ENCODE data around the gene RGS3. TPM values are rescaled to one million over a fixed set of nuclear protein-coding genes. Genes with fewer than 3 reads are reported as not detected.

Gene RGS3
- total and polyA plus RNA-seq, 7 experiments from 2014 or later, result 4.9 to 43.4 (median 11.6) TPM

- no peaks in the 10 kb centered on the region for H3K9me3 ChIP-seq (ENCODE audit: control insufficient read depth in 2 of 3, low read length in 3 of 3)
- DNase-seq, result no peak
- CTCF ChIA-PET, result interaction anchor here (0.6 kb wide), 1 partner anchor 1029 kb away, joined by 4 read pairs; no protein-coding TSS in a partner anchor
- H3K4me1 Mint-ChIP-seq, result peaks cover 0 to 26% (median 0%) of the 10 kb centered on the region in 7 donors
- peaks cover 0 to 7% (median 5%) of the 10 kb centered on the region in 5 donors for H3K27me3 Mint-ChIP-seq
- no peaks in the 10 kb centered on the region for H3K4me1 ChIP-seq (ENCODE audit: control insufficient read depth in 2 of 2, insufficient read depth in 2 of 2, low read length in 2 of 2)
- H3K36me3 Mint-ChIP-seq, result no peaks in the 10 kb centered on the region
- no peaks in the 10 kb centered on the region for H3K36me3 ChIP-seq (ENCODE audit: control insufficient read depth in 2 of 3, insufficient read depth in 3 of 3, low read length in 3 of 3)
- intact Hi-C loops (cut with micrococcal nuclease), result no loop called here
- ATAC-seq, result no peak
- H3K27ac ChIP-seq (ENCODE audit: low read depth, low read length), result no peak overlapping the region
- H3K4me3 ChIP-seq (ENCODE audit: low read length), result no peak overlapping the region
- no peak overlapping the region for H3K4me3 Mint-ChIP-seq
- no peaks in the 10 kb centered on the region for H3K9me3 Mint-ChIP-seq
- no peak overlapping the region for H3K27ac Mint-ChIP-seq
- no peaks in the 10 kb centered on the region for H3K27me3 ChIP-seq (ENCODE audit: control insufficient read depth in 2 of 2, insufficient read depth in 2 of 2, low read length in 2 of 2)
- POLR2A ChIA-PET, result no interaction called here
These were observed 161.2 kb downstream of the RGS3 start for GRCh38 chr9:113624721-113625120.

- no peaks in the 10 kb centered on the region for H3K9me3 ChIP-seq (ENCODE audit: control insufficient read depth in 2 of 3, low read length in 3 of 3)
- H3K4me1 ChIP-seq (ENCODE audit: control insufficient read depth in 2 of 2, insufficient read depth in 2 of 2, low read length in 2 of 2), result no peaks in the 10 kb centered on the region
- ChIA-PET CTCF (interaction anchor here (1.0 kb wide), 1 partner anchor 29 kb away, joined by 3 read pairs; no protein-coding TSS in a partner anchor), POLR2A (no interaction called here)
- H3K27ac ChIP-seq (ENCODE audit: low read depth, low read length), result no peak overlapping the region
- no peaks in the 10 kb centered on the region for H3K27me3 ChIP-seq (ENCODE audit: control insufficient read depth in 2 of 2, insufficient read depth in 2 of 2, low read length in 2 of 2)
- DNase-seq (no peak), ATAC-seq (no peak)
- peaks cover 0 to 24% (median 0%) of the 10 kb centered on the region in 7 donors for H3K4me1 Mint-ChIP-seq
- no peak overlapping the region for H3K4me3 Mint-ChIP-seq
- H3K36me3 ChIP-seq (ENCODE audit: control insufficient read depth in 2 of 3, insufficient read depth in 3 of 3, low read length in 3 of 3), result no peaks in the 10 kb centered on the region
- H3K9me3 Mint-ChIP-seq, result no peaks in the 10 kb centered on the region
- no peak overlapping the region for H3K27ac Mint-ChIP-seq
- H3K4me3 ChIP-seq (ENCODE audit: low read length), result no peak overlapping the region
- H3K27me3 Mint-ChIP-seq, result peaks cover 0 to 7% (median 5%) of the 10 kb centered on the region in 5 donors
- intact Hi-C loops (cut with micrococcal nuclease), result no loop called here
- no peaks in the 10 kb centered on the region for H3K36me3 Mint-ChIP-seq
These were observed 162.0 kb downstream of the RGS3 start for GRCh38 chr9:113625486-113625885.

GRCh38 chr9:113626735-113627495 lies 163.4 kb downstream of the RGS3 start:
- ATAC-seq, result no peak
- Histone ChIP-seq H3K36me3 (ENCODE audit: control insufficient read depth in 2 of 3, insufficient read depth in 3 of 3, low read length in 3 of 3) (no peaks in the 10 kb centered on the region), H3K27ac (ENCODE audit: low read depth, low read length) (no peak overlapping the region), H3K4me1 (ENCODE audit: control insufficient read depth in 2 of 2, insufficient read depth in 2 of 2, low read length in 2 of 2) (no peaks in the 10 kb centered on the region), H3K9me3 (ENCODE audit: control insufficient read depth in 2 of 3, low read length in 3 of 3) (no peaks in the 10 kb centered on the region), H3K27me3 (ENCODE audit: control insufficient read depth in 2 of 2, insufficient read depth in 2 of 2, low read length in 2 of 2) (no peaks in the 10 kb centered on the region), H3K4me3 (ENCODE audit: low read length) (no peak overlapping the region)
- Mint-ChIP-seq H3K4me1 (peaks cover 0 to 16% (median 0%) of the 10 kb centered on the region in 7 donors), H3K27ac (peak overlapping the region in 1 of 9 donors; percentile 21), H3K27me3 (peaks cover 0 to 9% (median 5%) of the 10 kb centered on the region in 5 donors), H3K9me3 (no peaks in the 10 kb centered on the region), H3K36me3 (no peaks in the 10 kb centered on the region), H3K4me3 (no peak overlapping the region)
- CTCF ChIA-PET, result interaction anchor here (1.0 kb wide), 1 partner anchor 28 kb away, joined by 3 read pairs; no protein-coding TSS in a partner anchor
- intact Hi-C loops (cut with micrococcal nuclease), result no loop called here
- no peak for DNase-seq
- POLR2A ChIA-PET, result no interaction called here

- H3K27me3 Mint-ChIP-seq, result peaks cover 0 to 18% (median 5%) of the 10 kb centered on the region in 5 donors
- POLR2A ChIA-PET, result no interaction called here
These were observed 165.1 kb downstream of the RGS3 start for GRCh38 chr9:113628621-113629020.

GRCh38 chr9:113630386-113631136 lies 167.0 kb downstream of the RGS3 start:
- POLR2A ChIA-PET, result interaction anchor here (0.5 to 1.0 kb wide), 2 partner anchors 42 to 198 kb away, joined by 3 read pairs; no protein-coding TSS in a partner anchor
- H3K27me3 Mint-ChIP-seq, result peaks cover 0 to 26% (median 5%) of the 10 kb centered on the region in 5 donors
- no peaks in the 10 kb centered on the region for H3K4me1 ChIP-seq (ENCODE audit: control insufficient read depth in 2 of 2, insufficient read depth in 2 of 2, low read length in 2 of 2)
- no peak overlapping the region for H3K4me3 ChIP-seq (ENCODE audit: low read length)
- H3K4me3 Mint-ChIP-seq, result no peak overlapping the region
- H3K27ac Mint-ChIP-seq, result no peak overlapping the region
- DNase-seq (no peak), ATAC-seq (no peak)
- no peaks in the 10 kb centered on the region for H3K36me3 ChIP-seq (ENCODE audit: control insufficient read depth in 2 of 3, insufficient read depth in 3 of 3, low read length in 3 of 3)
- H3K9me3 ChIP-seq (ENCODE audit: control insufficient read depth in 2 of 3, low read length in 3 of 3), result no peaks in the 10 kb centered on the region
- H3K9me3 Mint-ChIP-seq, result no peaks in the 10 kb centered on the region
- H3K27me3 ChIP-seq (ENCODE audit: control insufficient read depth in 2 of 2, insufficient read depth in 2 of 2, low read length in 2 of 2), result no peaks in the 10 kb centered on the region
- H3K36me3 Mint-ChIP-seq, result no peaks in the 10 kb centered on the region
- H3K27ac ChIP-seq (ENCODE audit: low read depth, low read length), result no peak overlapping the region
- intact Hi-C loops (cut with micrococcal nuclease), result no loop called here
- H3K4me1 Mint-ChIP-seq, result peaks cover 0 to 5% (median 0%) of the 10 kb centered on the region in 7 donors
- CTCF ChIA-PET, result no interaction called here

More at GRCh38 chr9:113628621-113629020, 165.1 kb downstream of the RGS3 start:
- no peaks in the 10 kb centered on the region for H3K4me1 ChIP-seq (ENCODE audit: control insufficient read depth in 2 of 2, insufficient read depth in 2 of 2, low read length in 2 of 2)
- no peaks in the 10 kb centered on the region for H3K27me3 ChIP-seq (ENCODE audit: control insufficient read depth in 2 of 2, insufficient read depth in 2 of 2, low read length in 2 of 2)
- no peak overlapping the region for H3K27ac Mint-ChIP-seq
- H3K4me3 ChIP-seq (ENCODE audit: low read length), result no peak overlapping the region
- H3K36me3 Mint-ChIP-seq, result no peaks in the 10 kb centered on the region
- no peaks in the 10 kb centered on the region for H3K9me3 ChIP-seq (ENCODE audit: control insufficient read depth in 2 of 3, low read length in 3 of 3)
- DNase-seq, result no peak
- intact Hi-C loops (cut with micrococcal nuclease), result no loop called here
- no peak overlapping the region for H3K4me3 Mint-ChIP-seq
- no peaks in the 10 kb centered on the region for H3K9me3 Mint-ChIP-seq
- peaks cover 0 to 5% (median 0%) of the 10 kb centered on the region in 7 donors for H3K4me1 Mint-ChIP-seq
- CTCF ChIA-PET, result no interaction called here
- no peaks in the 10 kb centered on the region for H3K36me3 ChIP-seq (ENCODE audit: control insufficient read depth in 2 of 3, insufficient read depth in 3 of 3, low read length in 3 of 3)
- H3K27ac ChIP-seq (ENCODE audit: low read depth, low read length), result no peak overlapping the region
- ATAC-seq, result no peak

- ATAC-seq (no peak), DNase-seq (no peak)
- Mint-ChIP-seq H3K4me1 (peaks cover 0 to 5% (median 0%) of the 10 kb centered on the region in 7 donors), H3K36me3 (no peaks in the 10 kb centered on the region), H3K9me3 (no peaks in the 10 kb centered on the region), H3K27ac (no peak overlapping the region), H3K4me3 (no peak overlapping the region), H3K27me3 (peaks cover 0 to 27% (median 5%) of the 10 kb centered on the region in 5 donors)
- Histone ChIP-seq H3K36me3 (ENCODE audit: control insufficient read depth in 2 of 3, insufficient read depth in 3 of 3, low read length in 3 of 3) (no peaks in the 10 kb centered on the region), H3K9me3 (ENCODE audit: control insufficient read depth in 2 of 3, low read length in 3 of 3) (no peaks in the 10 kb centered on the region), H3K4me1 (ENCODE audit: control insufficient read depth in 2 of 2, insufficient read depth in 2 of 2, low read length in 2 of 2) (no peaks in the 10 kb centered on the region), H3K4me3 (ENCODE audit: low read length) (no peak overlapping the region), H3K27ac (ENCODE audit: low read depth, low read length) (no peak overlapping the region), H3K27me3 (ENCODE audit: control insufficient read depth in 2 of 2, insufficient read depth in 2 of 2, low read length in 2 of 2) (no peaks in the 10 kb centered on the region)
- intact Hi-C loops (cut with micrococcal nuclease), result no loop called here
- ChIA-PET CTCF (no interaction called here), POLR2A (interaction anchor here (0.5 kb wide), 1 partner anchor 199 kb away, joined by 3 read pairs; no protein-coding TSS in a partner anchor)
These were observed 167.7 kb downstream of the RGS3 start for GRCh38 chr9:113631137-113631765.
